Breast epithelium (tissue), 4 donors: ENCODE results near the gene NEK10. TPM values are rescaled to one million over a fixed set of nuclear protein-coding genes. Genes with fewer than 3 reads are reported as not detected.

Experiments
- DNase-seq, 2 donors: peaks; one replicate each; pipeline ENCODE4 v3.0.0-alpha.2; 2019; ENCODE audit warnings: low spot score in 2 of 2
- H3K27ac ChIP-seq, 2 donors: fragments of 200-600 bp; sonication (generic) in 1 of 2; one replicate each; pipeline ENCODE4 v1.5.1; 2016 to 2019; ENCODE audit warnings: mild to moderate bottlenecking in 1 of 2
- H3K27me3 ChIP-seq, 2 donors: fragments of 200-600 bp; sonication (generic) in 1 of 2; one replicate each; pipeline versions ENCODE4 v1.5.1 to v1.6.0; 2017 to 2019; ENCODE audit warnings: control low read depth in 1 of 2, mild to moderate bottlenecking in 1 of 2
- H3K36me3 ChIP-seq: fragments of 200-600 bp; one replicate; pipeline ENCODE4 v1.5.1; 2019
- H3K4me1 ChIP-seq, 2 donors: fragments of 200-600 bp; sonication (generic); one replicate each; pipeline ENCODE4 v1.5.1; 2016 to 2019; ENCODE audit warnings: control low read depth in 1 of 2
- H3K4me3 ChIP-seq, 3 donors: fragments of 200-600 bp; sonication (generic); 1 replicate in 2 of 3; 2 replicates in 1 of 3; pipeline ENCODE4 v1.5.1; 2016 to 2019; ENCODE audit warnings: mild to moderate bottlenecking in 3 of 3, moderate library complexity in 2 of 3
- H3K9me3 ChIP-seq, 2 donors: fragments of 200-600 bp; sonication (generic) in 1 of 2; one replicate each; pipeline ENCODE4 v1.5.1; 2016 to 2019; ENCODE audit warnings: control low read depth in 1 of 2
- POLR2A ChIP-seq: fragments of 450-650 bp; IDR thresholded peaks from one replicate; pipeline ENCODE4 v1.6.1; 2016; ENCODE audit warnings: antibody characterized with exemption, mild to moderate bottlenecking, moderate library complexity
- POLR2AphosphoS5 ChIP-seq, 3 donors: sonication (generic); formaldehyde crosslinking; IDR thresholded peaks; one replicate each; pipeline ENCODE4 v1.6.1; 2017; ENCODE audit warnings: antibody characterized with exemption in 3 of 3
- intact Hi-C: fragments of 100-400 bp; cut with DNase I; formaldehyde crosslinking; loops from one replicate; pipeline ENCODE4 v1.15.1; 2023; ENCODE audit warnings: low total_unique reads
- total RNA-seq, 3 donors: library from RNA; depleted of rRNA; stranded (reverse); fragments of >200 nt; gene quantifications; one replicate each; pipeline ENCODE4 v1.1.0, GENCODE V29; 2016
- TF ChIP-seq, protein P1 (sequence below), 3 donors: fragments of 450-650 bp; IDR thresholded peaks; one replicate each; pipeline ENCODE4 v1.5.1; 2016 to 2017; ENCODE audit warnings: antibody characterized with exemption in 3 of 3, mild to moderate bottlenecking in 3 of 3, moderate library complexity in 3 of 3

NEK10 gene
- total RNA-seq, 3 donors from 2014 or later, result 0.96 to 246 (median 48.4) TPM

DNA sequence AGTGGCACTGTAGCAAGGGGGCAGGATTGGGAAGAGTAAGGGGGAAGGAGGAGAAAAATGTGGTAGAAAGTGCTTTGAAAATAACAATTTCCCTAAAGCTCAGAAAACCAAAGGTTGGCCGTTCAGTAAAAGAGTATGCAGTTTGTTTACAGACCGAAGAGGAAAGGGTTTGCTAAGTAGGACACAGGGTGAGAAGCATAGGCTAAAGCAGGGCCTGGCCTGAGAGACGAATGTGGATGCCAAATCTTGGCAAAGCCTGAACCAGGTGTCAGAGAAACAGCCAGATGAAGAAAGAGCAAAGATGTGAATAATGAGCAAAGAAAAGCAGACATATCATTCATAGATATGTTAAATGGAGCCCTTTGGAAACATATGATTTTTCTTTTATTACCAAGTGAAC is 17.1 kb downstream of the NEK10 start:
- TF ChIP-seq, protein P1, sequence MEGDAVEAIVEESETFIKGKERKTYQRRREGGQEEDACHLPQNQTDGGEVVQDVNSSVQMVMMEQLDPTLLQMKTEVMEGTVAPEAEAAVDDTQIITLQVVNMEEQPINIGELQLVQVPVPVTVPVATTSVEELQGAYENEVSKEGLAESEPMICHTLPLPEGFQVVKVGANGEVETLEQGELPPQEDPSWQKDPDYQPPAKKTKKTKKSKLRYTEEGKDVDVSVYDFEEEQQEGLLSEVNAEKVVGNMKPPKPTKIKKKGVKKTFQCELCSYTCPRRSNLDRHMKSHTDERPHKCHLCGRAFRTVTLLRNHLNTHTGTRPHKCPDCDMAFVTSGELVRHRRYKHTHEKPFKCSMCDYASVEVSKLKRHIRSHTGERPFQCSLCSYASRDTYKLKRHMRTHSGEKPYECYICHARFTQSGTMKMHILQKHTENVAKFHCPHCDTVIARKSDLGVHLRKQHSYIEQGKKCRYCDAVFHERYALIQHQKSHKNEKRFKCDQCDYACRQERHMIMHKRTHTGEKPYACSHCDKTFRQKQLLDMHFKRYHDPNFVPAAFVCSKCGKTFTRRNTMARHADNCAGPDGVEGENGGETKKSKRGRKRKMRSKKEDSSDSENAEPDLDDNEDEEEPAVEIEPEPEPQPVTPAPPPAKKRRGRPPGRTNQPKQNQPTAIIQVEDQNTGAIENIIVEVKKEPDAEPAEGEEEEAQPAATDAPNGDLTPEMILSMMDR (IDR thresholded peaks at IDR 0.05), result no peak
- no peak for TF ChIP-seq POLR2AphosphoS5 (IDR thresholded peaks at IDR 0.05)
- no peak for TF ChIP-seq POLR2A
- no peaks in the 10 kb centered on the region for H3K36me3 ChIP-seq
- intact Hi-C loops, result no loop called here
- H3K27ac ChIP-seq, result peak overlapping the region; percentile 3 to 10
- DNase-seq, result no peak
- no peaks in the 10 kb centered on the region for H3K27me3 ChIP-seq
- no peaks in the 10 kb centered on the region for H3K4me1 ChIP-seq
- H3K9me3 ChIP-seq, result no peaks in the 10 kb centered on the region
- H3K4me3 ChIP-seq, result no peak overlapping the region

DNA sequence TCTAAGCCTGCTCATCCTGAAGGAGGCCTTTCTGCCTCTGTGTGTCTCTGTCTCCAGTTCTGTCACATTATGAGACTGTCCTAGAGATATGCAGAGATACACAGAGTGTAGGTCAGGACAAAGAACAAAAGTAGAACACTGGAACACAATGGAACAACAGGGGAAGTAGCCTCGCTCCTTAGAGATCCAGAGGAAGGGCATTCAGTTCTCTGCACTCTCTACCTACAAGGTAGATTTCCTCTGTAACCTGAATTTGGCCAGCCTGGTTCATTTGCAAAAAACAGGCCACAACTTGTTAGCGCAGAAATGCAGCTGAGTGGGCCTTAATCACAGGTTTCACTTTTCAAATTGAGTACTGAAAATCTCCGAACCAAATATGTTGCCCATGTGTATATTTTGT is 19.4 kb downstream of the NEK10 start:
- TF ChIP-seq, protein P1 (IDR thresholded peaks at IDR 0.05), result no peak
- TF ChIP-seq POLR2AphosphoS5 (IDR thresholded peaks at IDR 0.05), result no peak
- no peak for TF ChIP-seq POLR2A
- no peaks in the 10 kb centered on the region for H3K4me1 ChIP-seq
- H3K4me3 ChIP-seq, result no peak overlapping the region
- intact Hi-C loops, result no loop called here
- H3K36me3 ChIP-seq, result no peaks in the 10 kb centered on the region
- no peaks in the 10 kb centered on the region for H3K27me3 ChIP-seq
- peak in 1 of 2 donors; percentile 52 for DNase-seq
- H3K27ac ChIP-seq, result peak overlapping the region; percentile 58 to 68
- no peaks in the 10 kb centered on the region for H3K9me3 ChIP-seq

DNA sequence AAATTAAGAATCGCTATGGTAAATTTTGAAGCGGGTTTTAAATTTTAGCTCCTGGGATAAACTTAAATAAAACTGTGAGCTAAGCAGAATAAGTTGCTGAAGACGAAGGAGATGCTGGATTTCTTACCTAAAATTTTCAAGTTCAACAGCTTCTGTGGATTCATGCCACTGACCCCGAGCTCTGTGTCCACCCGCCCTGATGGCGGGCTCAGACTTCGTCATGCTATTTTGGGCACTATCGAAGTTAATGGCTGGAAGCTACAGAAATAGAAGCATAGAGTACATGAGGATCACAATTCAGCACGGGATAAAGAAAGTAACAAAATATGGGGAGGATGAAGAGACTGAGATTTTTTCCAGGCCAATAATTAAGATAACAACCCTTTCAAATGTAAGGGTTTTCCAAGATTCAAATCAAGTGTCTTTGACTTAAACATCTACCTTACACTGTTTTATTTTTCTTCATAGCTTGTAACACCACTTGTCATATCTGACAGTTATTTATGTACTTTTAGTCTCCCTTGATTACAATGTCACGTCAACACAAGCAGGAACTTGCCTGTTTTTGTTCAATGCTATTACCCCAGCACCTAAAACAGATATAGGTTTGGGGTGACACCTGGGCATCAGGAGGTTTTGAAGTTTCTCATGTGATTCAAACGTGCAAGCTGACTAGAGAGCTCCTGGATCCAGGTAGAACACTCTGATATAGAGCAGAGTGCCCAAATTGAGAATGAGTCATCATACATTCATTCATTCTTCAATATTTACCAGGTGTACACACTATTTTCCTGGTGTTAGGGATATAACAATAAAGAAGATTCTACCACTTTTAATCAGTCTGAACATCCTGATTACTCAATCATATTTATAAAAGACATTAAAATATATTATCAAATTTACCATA is 23.0 kb downstream of the NEK10 start:
- Histone ChIP-seq H3K27me3 (no peaks in the 10 kb centered on the region), H3K27ac (peak overlapping the region in 1 of 2 donors; percentile 52), H3K36me3 (no peaks in the 10 kb centered on the region), H3K4me3 (no peak overlapping the region), H3K9me3 (no peaks in the 10 kb centered on the region), H3K4me1 (no peaks in the 10 kb centered on the region)
- TF ChIP-seq, protein P1 (IDR thresholded peaks at IDR 0.05), result no peak
- TF ChIP-seq POLR2A (no peak), POLR2AphosphoS5 (IDR thresholded peaks at IDR 0.05) (no peak)
- DNase-seq, result no peak
- intact Hi-C loops, result no loop called here

DNA sequence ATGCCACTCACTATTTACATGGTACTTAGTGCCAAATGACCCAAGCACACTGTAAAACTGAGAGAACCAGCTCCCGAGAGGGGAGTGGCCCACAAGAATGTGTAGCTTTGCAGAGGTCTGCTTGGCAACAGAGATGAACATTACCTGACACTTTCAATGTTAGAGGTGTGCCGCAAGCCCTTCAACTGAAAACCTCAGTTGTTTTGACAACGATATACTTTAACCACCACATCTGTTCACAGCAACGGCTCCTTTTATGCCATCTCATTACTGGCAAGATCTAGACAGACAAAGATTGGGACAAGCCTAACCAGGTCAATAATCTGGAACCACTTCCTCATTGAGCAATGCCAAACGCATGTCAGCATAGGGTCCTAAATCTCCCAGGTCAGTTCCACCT is 23.7 kb downstream of the NEK10 start:
- no peak for TF ChIP-seq POLR2AphosphoS5 (IDR thresholded peaks at IDR 0.05)
- TF ChIP-seq, protein P1 (IDR thresholded peaks at IDR 0.05), result no peak
- TF ChIP-seq POLR2A, result no peak
- no peaks in the 10 kb centered on the region for H3K9me3 ChIP-seq
- no peaks in the 10 kb centered on the region for H3K27me3 ChIP-seq
- H3K4me1 ChIP-seq, result no peaks in the 10 kb centered on the region
- H3K36me3 ChIP-seq, result no peaks in the 10 kb centered on the region
- H3K4me3 ChIP-seq, result no peak overlapping the region
- peak overlapping the region in 1 of 2 donors; percentile 52 for H3K27ac ChIP-seq
- no peak for DNase-seq
- intact Hi-C loops, result no loop called here

DNA sequence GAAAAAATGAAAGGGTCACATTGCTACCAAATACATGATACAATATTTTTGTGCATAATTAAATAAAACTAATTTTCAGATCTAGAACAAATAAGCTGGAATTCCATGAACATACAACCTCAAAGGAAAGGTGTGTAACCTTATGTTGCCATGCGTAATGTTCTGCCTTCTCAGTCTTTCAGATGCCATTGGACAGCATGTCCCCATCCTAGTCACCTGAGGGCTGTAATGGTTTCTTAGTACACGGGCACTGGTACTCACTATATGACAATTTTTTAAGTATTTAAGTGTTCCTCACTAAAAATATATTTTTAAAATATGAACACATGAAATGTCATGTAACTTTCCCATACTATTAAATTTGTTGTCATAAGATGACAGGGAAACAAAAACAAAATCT is 24.1 kb downstream of the NEK10 start:
- no peaks in the 10 kb centered on the region for H3K4me1 ChIP-seq
- H3K27me3 ChIP-seq, result no peaks in the 10 kb centered on the region
- TF ChIP-seq, protein P1 (IDR thresholded peaks at IDR 0.05), result no peak
- TF ChIP-seq POLR2AphosphoS5 (IDR thresholded peaks at IDR 0.05), result no peak
- TF ChIP-seq POLR2A, result no peak
- DNase-seq, result no peak
- no peaks in the 10 kb centered on the region for H3K9me3 ChIP-seq
- intact Hi-C loops, result no loop called here
- no peak overlapping the region for H3K4me3 ChIP-seq
- no peaks in the 10 kb centered on the region for H3K36me3 ChIP-seq
- peak overlapping the region in 1 of 2 donors; percentile 48 for H3K27ac ChIP-seq
